NB4 (cell line): Measurements from ENCODE around the gene KIF3B.

Experiments
- DNase-seq: peaks from one replicate; pipeline ENCODE4 v3.0.0; 2010; ENCODE audit warnings: low read depth
- H3K4me3 ChIP-seq: one replicate; pipeline ENCODE4 v1.5.1; 2011; ENCODE audit warnings: mild to moderate bottlenecking, low read depth, low read length, moderate library complexity
- CTCF ChIP-seq: IDR thresholded peaks from one replicate; pipeline ENCODE4 v1.5.1; 2012; ENCODE audit warnings: low read depth, low read length
- MYC ChIP-seq: IDR thresholded peaks from 2 replicates; pipeline ENCODE4 v1.6.1; 2011; ENCODE audit warnings: low read depth, low read length
- POLR2A ChIP-seq: IDR thresholded peaks from 2 replicates; pipeline ENCODE4 v1.6.1; 2011; ENCODE audit warnings: mild to moderate bottlenecking; ENCODE audit not compliant: insufficient read length; ENCODE audit errors: extremely low read depth
- TF ChIP-seq, protein P1 (sequence below): IDR thresholded peaks from 2 replicates; pipeline ENCODE4 v1.6.1; 2011; ENCODE audit warnings: low read depth, low read length

Gene KIF3B

GRCh38 chr20:32304131-32304746, 26.8 kb downstream of the KIF3B start:
- no peak for DNase-seq
- H3K4me3 ChIP-seq = no peak overlapping the region
- TF ChIP-seq POLR2A = no peak
- TF ChIP-seq CTCF = no peak
- TF ChIP-seq MYC = no peak
- TF ChIP-seq, protein P1, sequence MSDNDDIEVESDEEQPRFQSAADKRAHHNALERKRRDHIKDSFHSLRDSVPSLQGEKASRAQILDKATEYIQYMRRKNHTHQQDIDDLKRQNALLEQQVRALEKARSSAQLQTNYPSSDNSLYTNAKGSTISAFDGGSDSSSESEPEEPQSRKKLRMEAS = no peak

- DNase-seq = no peak
- TF ChIP-seq POLR2A (no peak), CTCF (no peak), MYC (no peak)
- TF ChIP-seq, protein P1 = no peak
- H3K4me3 ChIP-seq = no peak overlapping the region
These were observed 35.4 kb downstream of the KIF3B start for GRCh38 chr20:32312718-32313424.

DNA sequence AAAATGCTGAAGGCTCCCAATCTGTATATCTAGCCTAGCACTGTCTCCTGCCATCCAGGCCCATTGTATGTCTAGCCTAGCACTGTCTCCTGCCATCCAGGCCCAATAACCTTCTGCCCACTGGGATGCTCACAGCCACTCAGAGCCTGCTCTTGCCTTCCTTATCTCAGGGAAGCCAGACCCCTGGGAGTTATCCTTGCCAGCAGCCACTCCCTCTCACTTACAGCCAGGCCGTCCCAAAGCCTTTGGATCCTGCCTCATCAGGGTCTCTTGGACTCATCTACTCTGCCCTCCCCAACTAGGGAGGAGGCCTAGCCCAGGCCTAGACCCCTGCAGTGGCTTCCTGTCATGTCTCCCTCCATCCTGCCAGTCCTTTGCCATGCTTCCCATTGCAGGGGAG, 37.3 kb downstream of the KIF3B start:
- DNase-seq = no peak
- TF ChIP-seq MYC = no peak
- TF ChIP-seq CTCF = no peak
- no peak for TF ChIP-seq POLR2A
- TF ChIP-seq, protein P1 = no peak

GRCh38 chr20:32315399-32315798, 37.9 kb downstream of the KIF3B start:
- TF ChIP-seq, protein P1 = no peak
- no peak for TF ChIP-seq MYC
- no peak for TF ChIP-seq CTCF
- no peak for TF ChIP-seq POLR2A
- H3K4me3 ChIP-seq = no peak overlapping the region
- no peak for DNase-seq

More for the DNA sequence above, 37.3 kb downstream of the KIF3B start:
- no peak overlapping the region for H3K4me3 ChIP-seq

- H3K4me3 ChIP-seq = no peak overlapping the region
- TF ChIP-seq CTCF (no peak), MYC (no peak), POLR2A (no peak)
- TF ChIP-seq, protein P1 = no peak
- DNase-seq = no peak
These were observed 38.4 kb downstream of the KIF3B start for GRCh38 chr20:32315891-32316290.
